ENCODE results near the gene KCNMA1. TPM values are rescaled to one million over a fixed set of nuclear protein-coding genes. Genes with fewer than 3 reads are reported as not detected.

Gene KCNMA1
- total RNA-seq, 1 donor from 2014 or later: 15.8 TPM

- DNase-seq (ENCODE audit: low read depth) (no peak), FAIRE-seq (no peak)
- TF ChIP-seq, protein P1, sequence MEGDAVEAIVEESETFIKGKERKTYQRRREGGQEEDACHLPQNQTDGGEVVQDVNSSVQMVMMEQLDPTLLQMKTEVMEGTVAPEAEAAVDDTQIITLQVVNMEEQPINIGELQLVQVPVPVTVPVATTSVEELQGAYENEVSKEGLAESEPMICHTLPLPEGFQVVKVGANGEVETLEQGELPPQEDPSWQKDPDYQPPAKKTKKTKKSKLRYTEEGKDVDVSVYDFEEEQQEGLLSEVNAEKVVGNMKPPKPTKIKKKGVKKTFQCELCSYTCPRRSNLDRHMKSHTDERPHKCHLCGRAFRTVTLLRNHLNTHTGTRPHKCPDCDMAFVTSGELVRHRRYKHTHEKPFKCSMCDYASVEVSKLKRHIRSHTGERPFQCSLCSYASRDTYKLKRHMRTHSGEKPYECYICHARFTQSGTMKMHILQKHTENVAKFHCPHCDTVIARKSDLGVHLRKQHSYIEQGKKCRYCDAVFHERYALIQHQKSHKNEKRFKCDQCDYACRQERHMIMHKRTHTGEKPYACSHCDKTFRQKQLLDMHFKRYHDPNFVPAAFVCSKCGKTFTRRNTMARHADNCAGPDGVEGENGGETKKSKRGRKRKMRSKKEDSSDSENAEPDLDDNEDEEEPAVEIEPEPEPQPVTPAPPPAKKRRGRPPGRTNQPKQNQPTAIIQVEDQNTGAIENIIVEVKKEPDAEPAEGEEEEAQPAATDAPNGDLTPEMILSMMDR (IDR thresholded peaks at IDR 0.05; ENCODE audit: insufficient read depth, low read length, severe bottlenecking): no peak
- no peaks in the 10 kb centered on the region for H3K36me3 ChIP-seq (ENCODE audit: control insufficient read depth, insufficient read depth, low read length)
- no peaks in the 10 kb centered on the region for H3K27me3 ChIP-seq (ENCODE audit: control insufficient read depth, insufficient read depth, low read length)
- no peak overlapping the region for H3K4me3 ChIP-seq (ENCODE audit: low read depth, low read length)
Measured at GRCh38 chr10:77448226-77448625, 189.4 kb downstream of the KCNMA1 start.

GRCh38 chr10:77446700-77447099 is 190.9 kb downstream of the KCNMA1 start:
- DNase-seq (ENCODE audit: low read depth): no peak
- TF ChIP-seq, protein P1 (IDR thresholded peaks at IDR 0.05; ENCODE audit: insufficient read depth, low read length, severe bottlenecking): no peak
- H3K36me3 ChIP-seq (ENCODE audit: control insufficient read depth, insufficient read depth, low read length): no peaks in the 10 kb centered on the region
- no peak for FAIRE-seq
- H3K27me3 ChIP-seq (ENCODE audit: control insufficient read depth, insufficient read depth, low read length): no peaks in the 10 kb centered on the region
- no peak overlapping the region for H3K4me3 ChIP-seq (ENCODE audit: low read depth, low read length)

DNA sequence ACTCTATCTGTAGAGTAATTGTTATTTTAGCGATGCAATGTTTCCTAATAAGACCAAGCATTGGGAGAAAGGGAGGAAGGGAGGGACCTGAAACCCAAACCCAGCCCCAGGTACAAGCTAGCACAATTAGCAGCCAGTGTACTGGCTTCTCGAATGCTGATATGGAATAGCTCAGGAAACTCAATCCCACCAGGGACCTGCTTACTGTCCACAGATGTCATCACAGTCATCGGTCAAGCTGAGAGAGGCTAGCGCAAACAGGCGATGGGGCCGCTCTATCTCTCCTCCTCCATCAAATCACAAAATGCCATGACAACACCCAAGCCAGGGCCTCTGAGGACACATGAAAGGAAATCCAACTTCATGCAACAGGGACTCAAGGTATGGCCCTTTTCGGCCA is 192.1 kb downstream of the KCNMA1 start:
- FAIRE-seq (no peak), DNase-seq (ENCODE audit: low read depth) (no peak)
- TF ChIP-seq, protein P1 (IDR thresholded peaks at IDR 0.05; ENCODE audit: insufficient read depth, low read length, severe bottlenecking): no peak
- Histone ChIP-seq H3K4me3 (ENCODE audit: low read depth, low read length) (no peak overlapping the region), H3K27me3 (ENCODE audit: control insufficient read depth, insufficient read depth, low read length) (no peaks in the 10 kb centered on the region), H3K36me3 (ENCODE audit: control insufficient read depth, insufficient read depth, low read length) (no peaks in the 10 kb centered on the region)

GRCh38 chr10:77444041-77444440 is 193.6 kb downstream of the KCNMA1 start:
- TF ChIP-seq, protein P1 (IDR thresholded peaks at IDR 0.05; ENCODE audit: insufficient read depth, low read length, severe bottlenecking): no peak
- FAIRE-seq (no peak), DNase-seq (ENCODE audit: low read depth) (no peak)
- H3K36me3 ChIP-seq (ENCODE audit: control insufficient read depth, insufficient read depth, low read length): no peaks in the 10 kb centered on the region
- no peak overlapping the region for H3K4me3 ChIP-seq (ENCODE audit: low read depth, low read length)
- no peaks in the 10 kb centered on the region for H3K27me3 ChIP-seq (ENCODE audit: control insufficient read depth, insufficient read depth, low read length)

DNA sequence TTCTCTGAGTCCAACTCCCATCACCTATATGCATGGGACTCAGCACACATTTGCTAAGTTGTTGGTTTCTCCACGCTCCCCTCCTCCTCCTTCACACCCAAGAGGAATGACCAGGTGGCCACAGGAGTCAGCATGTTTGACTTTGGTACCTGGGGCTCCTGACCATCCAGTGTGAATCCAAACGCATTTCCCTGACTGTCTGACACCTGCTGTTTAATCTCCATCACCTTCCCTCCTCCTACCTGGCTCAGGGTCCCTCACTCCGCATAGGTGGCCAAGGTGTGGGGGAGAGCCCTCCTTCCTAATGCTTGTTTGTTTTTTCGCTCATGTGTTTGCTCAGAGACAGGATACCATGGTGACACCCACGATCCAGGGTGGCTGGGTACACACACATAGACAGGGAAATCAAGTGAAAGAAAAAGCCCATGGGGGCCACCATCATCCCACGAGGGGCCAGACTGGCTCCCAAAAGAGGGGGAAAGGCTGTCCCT is 194.9 kb downstream of the KCNMA1 start:
- DNase-seq (ENCODE audit: low read depth): no peak
- TF ChIP-seq, protein P1 (IDR thresholded peaks at IDR 0.05; ENCODE audit: insufficient read depth, low read length, severe bottlenecking): no peak
- Histone ChIP-seq H3K36me3 (ENCODE audit: control insufficient read depth, insufficient read depth, low read length) (no peaks in the 10 kb centered on the region), H3K4me3 (ENCODE audit: low read depth, low read length) (no peak overlapping the region), H3K27me3 (ENCODE audit: control insufficient read depth, insufficient read depth, low read length) (no peaks in the 10 kb centered on the region)
- no peak for FAIRE-seq

Data from bronchial epithelial cell (primary cell).